ENCODE results near the gene SNAPC4. TPM values are rescaled to one million over a fixed set of nuclear protein-coding genes. Genes with fewer than 3 reads are reported as not detected.

SNAPC4 gene
- total RNA-seq, 1 donor from 2014 or later = 7.2 TPM

DNA sequence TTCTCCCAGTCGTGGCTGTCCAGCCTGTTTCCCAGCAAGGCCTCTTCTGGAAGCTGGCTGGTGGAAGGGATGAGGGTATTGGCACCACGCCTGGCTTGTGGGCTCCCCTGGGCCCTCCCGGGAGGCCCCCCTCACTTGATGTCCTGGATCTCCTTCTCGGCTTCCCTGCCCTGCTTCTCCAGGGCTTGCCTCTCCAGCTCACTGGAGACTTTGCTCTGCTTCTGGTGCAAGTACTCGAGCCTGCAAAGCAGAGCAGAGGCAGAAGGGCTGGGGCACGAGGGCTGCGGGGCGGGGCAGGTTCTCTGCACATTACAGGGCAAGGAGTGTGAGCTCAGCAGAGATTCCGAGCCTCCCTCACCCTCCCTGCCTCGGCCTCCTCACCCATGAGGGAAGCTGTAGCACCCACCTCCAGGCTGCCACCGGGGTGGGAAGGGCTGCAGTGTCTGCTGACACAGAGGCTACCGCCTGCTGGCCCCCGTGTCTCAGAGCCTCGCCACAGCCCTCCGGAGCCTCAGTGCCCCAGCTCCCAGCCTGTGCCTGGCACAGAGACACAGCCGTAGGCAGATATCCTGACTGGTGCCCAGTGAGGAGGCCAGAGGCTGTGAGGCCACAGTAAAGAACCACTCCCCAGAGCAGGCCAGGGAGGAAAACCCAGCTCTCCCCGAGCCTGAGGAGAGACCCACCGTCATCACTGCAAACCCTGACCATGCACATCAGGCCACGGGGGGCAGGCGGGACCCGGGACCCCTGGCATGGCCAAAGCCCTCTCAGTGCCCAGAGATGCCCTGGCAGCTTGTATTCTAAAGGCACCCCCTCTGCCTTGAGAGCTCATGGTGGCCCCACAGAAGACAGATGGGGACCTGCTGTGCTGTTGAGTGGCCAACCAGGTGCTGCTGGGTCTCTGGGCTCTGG is 7.2 kb downstream of the SNAPC4 start:
- DNase-seq = no peak

GRCh38 chr9:136391737-136392537 is 8.0 kb downstream of the SNAPC4 start:
- DNase-seq = no peak

- no peak for DNase-seq
Measured at GRCh38 chr9:136389396-136389795, 10.6 kb downstream of the SNAPC4 start.

DNA sequence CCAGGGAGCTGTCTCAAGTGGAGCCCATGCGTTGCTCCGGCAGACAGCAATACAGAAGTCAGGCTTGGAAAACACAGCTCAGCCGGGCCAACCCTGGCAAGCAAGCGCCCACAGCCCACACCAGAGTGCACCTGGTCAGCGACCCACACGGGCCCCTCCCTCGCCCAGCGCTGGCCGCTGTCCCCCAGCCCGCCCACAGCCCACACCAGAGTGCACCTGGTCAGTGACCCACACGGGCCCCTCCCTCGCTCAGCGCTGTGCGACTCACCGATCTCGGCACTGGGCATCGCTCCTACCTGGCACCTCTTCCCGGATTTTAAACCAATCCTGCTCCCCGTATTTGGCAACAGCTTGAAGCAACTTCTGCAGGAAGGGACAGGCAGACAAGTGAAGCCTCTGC is 12.8 kb downstream of the SNAPC4 start:
- no peak for DNase-seq

GRCh38 chr9:136386018-136386417 is 14.0 kb downstream of the SNAPC4 start:
- no peak for DNase-seq

DNA sequence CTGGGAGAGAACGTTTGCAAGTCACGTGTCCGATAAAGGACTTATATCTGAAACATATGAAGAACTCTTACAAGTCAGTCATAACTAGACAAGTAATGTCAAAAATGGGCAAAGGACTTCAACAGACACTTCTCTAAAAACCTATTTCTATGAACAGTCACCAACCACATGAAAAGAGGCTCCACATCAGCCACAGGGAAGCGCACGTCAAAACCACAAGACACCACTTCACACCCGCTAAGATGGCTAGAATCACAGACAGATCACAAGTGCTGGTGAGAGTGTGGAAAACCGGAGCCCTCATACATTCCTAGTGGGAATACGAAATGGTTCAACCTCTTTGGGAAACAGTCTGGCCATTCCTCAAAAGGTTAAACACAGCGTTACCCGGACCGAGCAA is 15.0 kb downstream of the SNAPC4 start:
- no peak for DNase-seq

- no peak for DNase-seq
Measured at GRCh38 chr9:136383436-136383835, 16.5 kb downstream of the SNAPC4 start.

- DNase-seq = no peak
Measured at GRCh38 chr9:136381966-136382513, 17.9 kb downstream of the SNAPC4 start.

- DNase-seq = no peak
Measured at GRCh38 chr9:136381311-136381710, 18.7 kb downstream of the SNAPC4 start.

DNA sequence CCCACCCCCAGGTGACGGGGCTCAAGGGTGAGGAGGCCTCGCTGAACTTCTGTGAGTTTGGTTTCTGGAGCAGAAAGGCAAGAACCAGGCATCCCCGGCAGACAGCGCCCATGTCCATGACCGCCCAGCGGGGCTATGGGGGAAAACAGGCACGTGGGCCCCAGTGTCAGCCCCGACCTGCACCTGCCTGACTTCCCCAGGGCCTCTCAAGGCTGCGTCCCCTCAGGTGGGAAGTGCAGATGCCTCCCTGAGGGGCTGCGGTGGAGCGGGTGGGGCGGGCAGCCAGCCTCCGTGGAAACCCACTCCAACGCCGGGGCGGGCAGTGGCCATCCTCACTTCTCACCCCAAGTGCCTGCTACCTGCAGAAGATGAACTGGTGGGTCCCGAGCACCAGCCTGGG is 19.6 kb downstream of the SNAPC4 start:
- no peak for DNase-seq

DNA sequence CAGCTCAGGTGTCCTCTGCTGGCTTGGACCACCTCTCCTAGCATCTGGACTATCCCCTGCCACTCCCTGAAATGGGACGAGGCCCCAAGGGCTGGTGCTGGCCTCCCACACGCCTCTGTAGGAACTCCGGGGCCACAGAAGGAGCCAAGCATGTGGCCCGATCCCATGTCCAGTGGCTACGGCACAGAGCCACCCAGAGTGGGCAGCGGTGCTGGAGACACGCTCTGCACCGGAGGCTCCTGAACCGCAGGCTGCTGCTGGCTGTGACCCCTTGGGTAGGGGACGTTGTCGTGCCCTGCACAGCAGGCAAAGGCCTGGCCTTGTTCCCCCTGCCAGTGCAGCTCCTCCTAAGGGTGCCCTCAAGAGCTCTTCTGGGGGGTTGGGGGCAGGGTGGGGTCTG is 20.1 kb downstream of the SNAPC4 start:
- no peak for DNase-seq

GRCh38 chr9:136379401-136379800 is 20.6 kb downstream of the SNAPC4 start:
- DNase-seq = no peak

GRCh38 chr9:136379003-136379287 is 21.0 kb downstream of the SNAPC4 start:
- DNase-seq = no peak

GRCh38 chr9:136378170-136379002 is 21.6 kb downstream of the SNAPC4 start:
- DNase-seq = no peak

GRCh38 chr9:136377341-136378169 is 22.4 kb downstream of the SNAPC4 start:
- no peak for DNase-seq

DNA sequence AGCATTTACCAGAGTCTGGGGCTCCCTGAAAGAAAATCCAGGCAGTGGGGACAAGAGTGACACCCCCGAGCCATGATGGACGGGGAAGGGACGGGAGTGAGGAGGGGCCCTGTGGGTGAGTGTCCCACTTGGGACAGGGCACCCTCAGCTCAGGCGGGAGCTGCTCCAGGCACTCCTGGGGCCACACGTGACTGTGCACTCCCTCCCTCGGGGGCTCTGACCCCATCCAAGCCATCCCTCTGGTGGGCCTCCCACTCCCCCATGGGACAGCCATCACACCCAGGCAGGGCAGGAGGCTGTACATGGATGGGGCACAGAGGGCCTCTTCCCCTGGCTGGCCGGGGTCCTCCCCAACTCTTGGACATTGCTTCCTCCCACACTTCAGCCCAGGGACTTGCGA is 23.5 kb downstream of the SNAPC4 start:
- DNase-seq = no peak

DNA sequence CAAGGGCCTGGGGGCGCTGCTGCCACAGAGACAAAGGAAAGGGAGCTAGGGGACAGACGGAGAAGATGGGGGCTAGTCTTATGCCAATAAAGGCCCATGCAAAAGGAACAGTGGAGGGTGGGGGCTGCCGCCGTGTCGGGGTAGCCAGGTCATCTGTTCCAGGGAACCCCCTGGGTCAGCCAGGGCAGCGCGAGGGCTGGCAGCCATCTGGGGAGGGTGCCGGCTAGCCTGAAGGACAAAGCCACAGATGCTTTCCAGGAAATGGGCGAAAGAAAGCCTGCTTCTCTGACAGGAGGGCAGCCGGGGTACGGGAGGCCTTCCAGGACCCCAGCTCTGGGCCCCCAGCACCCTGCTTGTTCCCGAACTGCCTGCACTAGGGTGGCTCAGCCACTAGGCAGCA is 24.9 kb downstream of the SNAPC4 start:
- DNase-seq = no peak

DNA sequence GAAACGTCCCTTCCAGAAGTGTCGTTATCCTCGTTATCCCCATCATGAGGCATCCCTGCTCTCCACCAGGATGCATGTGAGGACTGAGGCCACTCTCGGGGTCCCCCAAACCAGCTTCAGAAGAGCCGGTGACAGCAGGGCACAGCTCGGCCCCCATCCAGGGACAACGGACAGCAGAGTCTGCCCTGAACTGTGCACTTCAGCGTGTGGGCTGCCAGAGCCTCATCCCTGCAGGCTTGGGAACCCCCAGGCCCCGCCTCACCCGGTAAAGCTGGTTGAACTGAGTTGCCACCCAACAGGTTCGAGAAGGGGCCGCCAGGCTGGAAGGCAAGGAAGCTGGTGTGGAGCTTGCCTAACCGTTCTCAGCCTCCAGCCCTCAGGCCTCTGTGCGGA is 25.8 kb downstream of the SNAPC4 start:
- DNase-seq = no peak

GRCh38 chr9:136373300-136374182 is 26.4 kb downstream of the SNAPC4 start, which contains the start of gene CARD9:
Gene CARD9, minus strand, starts transcription at chr9:136373669. Its CDS starts 1,591 bp downstream, at chr9:136372078.
- DNase-seq = peak; percentile 35

- no peak for DNase-seq
Measured at GRCh38 chr9:136372561-136373299, 27.2 kb downstream of the SNAPC4 start.
